Measurements from ENCODE around the gene CEBPA.

Gene CEBPA

DNA sequence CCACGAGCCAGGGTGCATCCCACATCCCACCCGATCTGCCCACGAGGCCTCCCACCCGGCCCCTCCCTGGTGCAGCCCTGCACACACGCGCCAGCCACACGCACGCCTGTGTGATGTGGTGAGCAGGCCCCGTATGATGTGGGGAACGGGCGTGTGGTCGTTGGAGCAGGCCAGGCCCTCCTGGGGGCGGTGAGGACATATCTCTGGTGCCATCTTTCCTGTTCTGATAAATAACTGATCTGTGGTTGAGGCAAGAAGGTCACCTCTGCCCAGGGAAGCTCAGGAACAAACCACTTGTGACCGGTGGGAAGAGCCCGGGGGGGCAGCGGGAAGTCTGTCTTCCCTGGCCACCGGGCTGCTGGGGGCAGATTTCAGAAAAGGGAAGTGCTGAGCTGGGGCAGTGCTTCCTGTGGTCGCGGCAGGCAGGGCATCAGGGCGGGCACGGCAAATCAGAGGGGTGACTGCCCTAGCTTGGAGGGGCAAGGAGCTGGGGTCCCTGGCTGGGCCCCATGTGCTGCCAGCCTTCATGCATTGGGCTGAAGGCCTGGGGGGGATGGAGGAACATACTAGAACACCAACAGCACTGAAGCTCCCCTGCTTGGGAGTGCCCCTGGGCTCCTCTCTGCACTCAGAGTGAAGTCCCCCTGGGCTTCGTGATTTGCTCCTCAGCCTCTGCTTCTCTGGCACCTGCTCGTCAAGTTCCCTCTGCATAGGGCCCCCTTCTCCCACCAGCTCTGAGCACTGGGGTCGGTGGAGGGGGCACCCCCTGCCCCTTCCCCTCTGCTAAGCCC, 41.5 kb downstream of the CEBPA start:
- no peak overlapping the region for H3K4me3 ChIP-seq (ENCODE audit: low read depth, low read length, poor library complexity, severe bottlenecking)
- TF ChIP-seq CTCF (IDR thresholded peaks at IDR 0.05; ENCODE audit: low read length), result no peak
- TF ChIP-seq EZH2 (IDR thresholded peaks at IDR 0.05; ENCODE audit: borderline replicate concordance, low read length), result no peak
- no peaks in the 10 kb centered on the region for H3K36me3 ChIP-seq (ENCODE audit: insufficient read depth, low read length)
- H3K4me1 ChIP-seq (ENCODE audit: insufficient read depth, low read length, severe bottlenecking), result no peaks in the 10 kb centered on the region
- no peaks in the 10 kb centered on the region for H3K79me2 ChIP-seq (ENCODE audit: insufficient read depth, low read length)
- no peaks in the 10 kb centered on the region for H3F3A ChIP-seq (ENCODE audit: insufficient read depth, low read length)
- no peak overlapping the region for H3K27ac ChIP-seq (ENCODE audit: low read depth, low read length, poor library complexity, severe bottlenecking)
- no peaks in the 10 kb centered on the region for H3K9me3 ChIP-seq (ENCODE audit: low read length)
- H3K9ac ChIP-seq (ENCODE audit: low read length), result no peak overlapping the region
- no peaks in the 10 kb centered on the region for H3K9me2 ChIP-seq (ENCODE audit: low read depth, low read length)
- H3K27me3 ChIP-seq (ENCODE audit: insufficient read depth, low read length), result no peaks in the 10 kb centered on the region
- no peak overlapping the region for H2AFZ ChIP-seq (ENCODE audit: low read length)
- no peak overlapping the region for H3K4me2 ChIP-seq (ENCODE audit: low read length)
- H4K20me1 ChIP-seq (ENCODE audit: insufficient read depth, low read length), result no peaks in the 10 kb centered on the region

- no peaks in the 10 kb centered on the region for H4K20me1 ChIP-seq (ENCODE audit: insufficient read depth, low read length)
- TF ChIP-seq EZH2 (IDR thresholded peaks at IDR 0.05; ENCODE audit: borderline replicate concordance, low read length), result no peak
- no peak for TF ChIP-seq CTCF (IDR thresholded peaks at IDR 0.05; ENCODE audit: low read length)
- no peaks in the 10 kb centered on the region for H3K9me2 ChIP-seq (ENCODE audit: low read depth, low read length)
- no peak overlapping the region for H3K4me2 ChIP-seq (ENCODE audit: low read length)
- H3K4me1 ChIP-seq (ENCODE audit: insufficient read depth, low read length, severe bottlenecking), result no peaks in the 10 kb centered on the region
- H2AFZ ChIP-seq (ENCODE audit: low read length), result no peak overlapping the region
- H3K27ac ChIP-seq (ENCODE audit: low read depth, low read length, poor library complexity, severe bottlenecking), result no peak overlapping the region
- H3K36me3 ChIP-seq (ENCODE audit: insufficient read depth, low read length), result no peaks in the 10 kb centered on the region
- no peak overlapping the region for H3K9ac ChIP-seq (ENCODE audit: low read length)
- no peaks in the 10 kb centered on the region for H3K27me3 ChIP-seq (ENCODE audit: insufficient read depth, low read length)
- H3F3A ChIP-seq (ENCODE audit: insufficient read depth, low read length), result no peaks in the 10 kb centered on the region
- H3K9me3 ChIP-seq (ENCODE audit: low read length), result no peaks in the 10 kb centered on the region
- H3K79me2 ChIP-seq (ENCODE audit: insufficient read depth, low read length), result no peaks in the 10 kb centered on the region
- no peak overlapping the region for H3K4me3 ChIP-seq (ENCODE audit: low read depth, low read length, poor library complexity, severe bottlenecking)
Observed at GRCh38 chr19:33259539-33259938, 42.8 kb downstream of the CEBPA start.

DNA sequence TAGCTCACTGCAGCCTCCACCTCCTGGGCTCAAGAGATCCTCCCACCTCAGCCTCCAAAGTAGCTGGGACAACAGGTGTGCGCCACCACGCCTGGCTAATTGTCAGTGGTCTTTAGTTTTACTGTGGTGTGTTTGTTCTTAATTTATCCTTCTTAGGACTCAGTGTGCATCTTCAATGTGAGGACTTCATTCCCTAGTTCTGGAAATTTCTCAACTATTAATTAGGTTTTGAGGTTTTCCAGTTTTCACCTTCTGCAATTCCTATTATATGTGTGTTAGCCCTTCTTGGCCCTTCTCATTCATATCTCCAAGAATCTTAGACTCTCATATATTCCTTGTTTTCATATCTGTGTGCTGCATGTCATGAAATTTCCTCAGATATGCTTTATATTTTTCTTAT, 44.5 kb downstream of the CEBPA start:
- H3K4me1 ChIP-seq (ENCODE audit: insufficient read depth, low read length, severe bottlenecking), result no peaks in the 10 kb centered on the region

More for the DNA sequence above, 44.5 kb downstream of the CEBPA start:
- H3K9me2 ChIP-seq (ENCODE audit: low read depth, low read length), result no peaks in the 10 kb centered on the region
- H4K20me1 ChIP-seq (ENCODE audit: insufficient read depth, low read length), result no peaks in the 10 kb centered on the region
- no peaks in the 10 kb centered on the region for H3K27me3 ChIP-seq (ENCODE audit: insufficient read depth, low read length)
- H3K27ac ChIP-seq (ENCODE audit: low read depth, low read length, poor library complexity, severe bottlenecking), result no peak overlapping the region
- H3K79me2 ChIP-seq (ENCODE audit: insufficient read depth, low read length), result no peaks in the 10 kb centered on the region
- no peaks in the 10 kb centered on the region for H3F3A ChIP-seq (ENCODE audit: insufficient read depth, low read length)
- no peaks in the 10 kb centered on the region for H3K36me3 ChIP-seq (ENCODE audit: insufficient read depth, low read length)
- no peaks in the 10 kb centered on the region for H3K9me3 ChIP-seq (ENCODE audit: low read length)
- TF ChIP-seq CTCF (IDR thresholded peaks at IDR 0.05; ENCODE audit: low read length) (no peak), EZH2 (IDR thresholded peaks at IDR 0.05; ENCODE audit: borderline replicate concordance, low read length) (no peak)
- no peak overlapping the region for H2AFZ ChIP-seq (ENCODE audit: low read length)
- no peak overlapping the region for H3K4me2 ChIP-seq (ENCODE audit: low read length)
- H3K4me3 ChIP-seq (ENCODE audit: low read depth, low read length, poor library complexity, severe bottlenecking), result no peak overlapping the region
- no peak overlapping the region for H3K9ac ChIP-seq (ENCODE audit: low read length)

All from OCI-LY1 (cell line).